ENCODE results near the gene TOP3A. TPM values are rescaled to one million over a fixed set of nuclear protein-coding genes. Genes with fewer than 3 reads are reported as not detected.
A peak's percentile ranks its signal among the peaks of the same experiment; 100 is the strongest.

Gene TOP3A
- total RNA-seq, 1 donor from 2014 or later = 10.3 TPM

DNA sequence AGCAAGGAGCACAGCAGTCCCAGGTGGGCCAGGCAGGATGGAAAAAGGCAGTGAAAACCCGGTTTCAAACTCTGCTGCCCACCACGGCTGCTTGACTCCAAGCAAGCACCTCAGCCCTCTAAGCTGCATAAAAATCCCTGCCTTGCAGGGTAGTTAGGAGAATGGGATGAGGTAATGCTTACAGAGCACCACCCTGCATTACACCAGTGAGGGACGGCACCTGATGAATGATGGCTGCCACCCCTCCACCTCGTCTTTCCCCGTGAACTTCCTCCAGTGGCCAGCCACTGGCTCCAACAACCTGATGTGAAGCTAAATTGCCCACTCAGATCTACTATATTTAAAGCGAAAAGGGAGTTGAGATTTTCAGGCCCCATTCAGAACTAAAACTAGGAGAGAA lies 33.0 kb downstream of the TOP3A start:
- intact Hi-C loops (cut with micrococcal nuclease) = no loop called here
- DNase-seq = no peak
- ATAC-seq = no peak

DNA sequence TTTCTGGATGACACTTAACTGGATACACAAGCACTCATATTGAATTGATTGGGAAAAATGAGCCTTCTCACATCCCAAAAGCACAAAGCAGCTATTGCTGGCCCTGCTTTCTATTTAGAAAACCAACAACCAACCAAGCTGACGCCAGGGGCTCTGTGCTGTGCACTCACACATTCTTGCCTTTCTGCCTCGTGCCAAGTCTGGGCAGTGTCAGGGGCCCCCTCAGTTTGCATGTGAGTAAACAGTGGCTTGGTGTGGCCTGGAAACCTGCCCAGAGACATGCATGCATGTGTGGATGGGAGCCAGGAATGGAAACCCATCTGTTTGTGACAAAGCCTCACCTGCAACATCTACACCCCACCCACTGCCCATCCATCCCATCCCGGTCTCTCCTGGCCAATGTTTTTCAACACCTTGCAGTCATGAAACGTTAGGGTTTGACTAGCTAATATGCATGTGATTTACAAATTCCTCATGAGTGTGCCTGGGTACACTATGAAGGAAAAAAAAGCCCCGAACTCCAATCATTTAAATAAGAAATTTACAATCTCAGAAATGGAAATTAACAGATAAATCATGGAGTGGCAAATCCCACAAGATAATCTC lies 33.9 kb downstream of the TOP3A start:
- peak; percentile 17 for ATAC-seq
- intact Hi-C loops (cut with micrococcal nuclease) = no loop called here
- no peak for DNase-seq

DNA sequence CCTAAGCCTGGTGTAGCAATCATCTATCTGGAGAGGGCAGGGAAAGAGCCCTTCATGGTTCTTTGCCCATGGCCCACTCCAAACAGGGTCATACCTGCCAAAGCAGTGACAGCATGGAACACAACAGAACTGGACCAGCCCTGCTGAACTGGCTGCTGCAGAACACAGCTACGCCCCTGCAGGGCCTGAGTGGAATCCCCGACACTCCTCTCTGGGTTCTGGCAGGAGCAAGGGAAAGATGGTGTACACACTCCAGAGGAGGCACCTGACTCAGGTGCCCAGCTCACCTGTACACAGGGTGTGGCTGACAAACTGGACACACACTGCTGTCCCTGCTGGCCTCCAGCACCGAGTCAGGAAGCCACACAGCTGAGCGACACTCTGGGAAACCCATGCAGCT lies 34.5 kb downstream of the TOP3A start:
- ATAC-seq (peak; percentile 11), DNase-seq (no peak)
- intact Hi-C loops (cut with micrococcal nuclease) = no loop called here

DNA sequence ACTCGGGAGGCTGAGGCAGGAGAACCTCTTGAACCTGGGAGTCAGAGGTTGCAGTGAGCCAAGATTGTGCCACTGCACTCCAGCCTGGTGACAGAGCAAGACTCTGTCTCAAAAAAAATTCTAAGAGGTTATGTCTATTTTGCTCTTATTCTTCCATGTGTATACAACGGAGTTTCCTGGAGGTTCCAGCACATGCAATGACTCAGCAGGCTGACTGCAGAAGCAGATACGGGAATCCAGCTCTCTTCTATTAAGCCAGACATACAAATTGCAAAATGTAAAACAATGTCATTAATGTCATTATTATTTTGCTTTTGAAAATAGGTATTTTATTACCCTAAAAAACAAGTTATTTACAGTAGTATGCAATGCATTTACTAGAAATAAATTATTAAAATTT lies 35.9 kb downstream of the TOP3A start:
- no peak for DNase-seq
- ATAC-seq = no peak
- intact Hi-C loops (cut with micrococcal nuclease) = no loop called here

DNA sequence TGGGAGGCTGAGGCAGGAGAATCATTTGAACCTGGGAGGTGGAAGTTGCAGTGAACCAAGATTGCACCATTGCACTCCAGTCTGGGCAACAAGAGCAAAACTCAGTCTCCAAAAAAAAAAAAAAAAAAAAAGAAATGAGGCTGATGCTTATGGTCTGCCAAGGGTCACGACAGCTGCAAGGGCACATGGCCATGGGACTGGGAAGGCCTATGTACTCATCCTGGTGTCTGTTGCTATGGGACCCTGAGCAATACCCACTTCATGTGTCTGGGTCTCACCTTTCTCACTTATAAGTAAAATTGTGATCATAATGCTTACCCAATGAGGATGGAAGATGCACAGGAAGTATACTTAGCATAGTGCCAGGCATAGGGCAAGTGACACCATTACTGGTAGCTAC lies 37.7 kb downstream of the TOP3A start:
- ATAC-seq (no peak), DNase-seq (no peak)
- intact Hi-C loops (cut with micrococcal nuclease) = no loop called here

DNA sequence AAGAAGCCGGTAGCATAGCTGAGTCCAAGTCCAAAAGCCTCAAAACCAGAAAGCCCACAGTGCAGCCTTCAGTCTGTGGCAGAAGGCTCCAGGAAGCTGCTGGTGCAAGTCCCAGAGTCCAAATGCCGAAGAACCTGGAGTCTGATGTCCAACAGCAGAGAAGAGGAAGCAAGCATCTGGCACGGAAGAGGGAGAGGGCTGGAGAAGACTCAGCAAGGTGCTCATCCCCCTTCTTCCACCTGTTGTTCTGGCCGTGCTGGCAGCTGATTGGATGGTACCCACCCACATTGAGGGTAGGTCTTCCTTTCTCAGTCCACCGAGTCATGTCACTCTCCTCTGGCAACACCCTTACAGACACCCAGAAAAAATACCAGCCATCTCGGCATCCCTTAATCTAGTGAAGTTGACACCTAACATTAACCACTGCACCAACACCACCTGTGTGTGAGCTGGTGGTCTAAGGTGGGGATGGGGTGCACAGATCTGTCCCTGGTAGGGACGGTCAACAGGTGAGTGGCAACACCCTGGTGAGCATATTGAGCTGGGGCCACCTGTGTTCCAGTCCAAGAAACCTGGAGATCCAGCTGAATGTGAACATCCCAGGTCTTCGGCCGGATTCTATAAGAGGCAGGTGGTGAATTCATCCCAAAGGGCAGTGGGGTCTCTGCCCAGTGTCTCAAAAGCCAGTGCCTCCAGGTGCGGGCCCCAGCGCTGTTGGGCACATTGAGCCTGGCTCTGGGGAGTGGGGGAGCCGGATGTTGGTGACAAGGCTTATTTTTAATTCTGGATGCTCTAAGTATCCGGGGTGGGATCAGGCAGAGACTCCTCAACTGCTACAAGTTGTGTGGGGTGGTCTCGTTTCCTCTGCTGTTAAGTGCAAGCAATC lies 44.5 kb downstream of the TOP3A start:
- DNase-seq (no peak), ATAC-seq (no peak)
- intact Hi-C loops (cut with micrococcal nuclease) = no loop called here

DNA sequence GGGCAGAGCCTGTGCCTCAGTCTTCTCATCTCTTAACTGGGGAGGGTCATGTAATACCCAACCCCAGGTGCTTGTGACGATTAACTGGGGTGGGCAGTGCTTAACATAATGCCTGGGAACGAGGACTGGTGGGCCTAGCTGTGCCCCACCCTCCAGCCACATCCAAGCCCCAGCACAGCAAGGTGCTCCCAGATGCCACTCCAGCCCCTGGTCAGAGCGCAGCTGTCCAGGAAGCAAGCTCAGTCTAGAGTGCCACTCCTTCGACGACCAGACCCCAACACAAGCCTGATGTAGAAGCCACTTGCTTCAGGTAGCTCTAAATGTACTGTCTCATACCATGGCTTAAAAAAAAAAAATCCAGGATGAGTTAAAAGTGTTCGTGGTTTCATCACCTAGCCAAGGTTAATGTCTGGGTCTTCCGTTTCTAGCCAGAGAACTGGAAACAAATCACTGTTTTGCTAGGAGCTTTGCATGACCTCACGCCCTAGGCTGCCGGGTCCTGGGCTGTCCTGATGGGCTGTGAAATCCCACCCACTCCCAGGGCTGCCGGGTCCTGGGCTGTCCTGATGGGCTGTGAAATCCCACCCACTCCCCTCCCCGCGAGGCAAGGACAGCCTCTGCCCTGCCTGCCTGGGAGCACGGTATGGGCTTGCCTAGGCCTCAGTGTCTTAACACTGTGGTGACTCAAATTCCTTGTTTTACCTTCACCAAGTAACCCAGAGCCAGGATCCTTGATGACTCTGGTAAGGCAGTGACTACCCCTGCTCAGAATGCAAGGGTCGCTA lies 46.7 kb downstream of the TOP3A start:
- DNase-seq = no peak
- peak; percentile 18 for ATAC-seq
- intact Hi-C loops (cut with micrococcal nuclease) = no loop called here

DNA sequence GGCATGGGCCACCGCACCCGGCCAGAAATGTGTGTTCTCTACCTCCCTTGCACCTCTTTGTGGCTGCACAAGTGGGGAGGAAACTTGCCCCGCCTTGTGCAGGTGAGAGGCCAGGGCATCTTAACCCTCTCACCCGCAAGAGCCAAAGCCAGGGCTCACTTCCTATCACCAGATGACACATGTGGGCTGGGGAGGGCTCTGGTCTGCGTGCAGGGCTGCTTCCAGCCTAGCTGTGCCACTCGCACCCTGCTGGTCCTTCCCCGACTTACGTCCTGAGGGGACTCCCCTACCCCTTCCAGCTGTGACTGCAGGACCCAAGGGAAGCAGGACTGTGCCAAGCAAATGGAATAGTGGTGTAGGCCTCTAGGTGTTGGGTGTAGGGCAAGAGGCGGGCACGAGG lies 47.4 kb downstream of the TOP3A start:
- intact Hi-C loops (cut with micrococcal nuclease) = no loop called here

DNA sequence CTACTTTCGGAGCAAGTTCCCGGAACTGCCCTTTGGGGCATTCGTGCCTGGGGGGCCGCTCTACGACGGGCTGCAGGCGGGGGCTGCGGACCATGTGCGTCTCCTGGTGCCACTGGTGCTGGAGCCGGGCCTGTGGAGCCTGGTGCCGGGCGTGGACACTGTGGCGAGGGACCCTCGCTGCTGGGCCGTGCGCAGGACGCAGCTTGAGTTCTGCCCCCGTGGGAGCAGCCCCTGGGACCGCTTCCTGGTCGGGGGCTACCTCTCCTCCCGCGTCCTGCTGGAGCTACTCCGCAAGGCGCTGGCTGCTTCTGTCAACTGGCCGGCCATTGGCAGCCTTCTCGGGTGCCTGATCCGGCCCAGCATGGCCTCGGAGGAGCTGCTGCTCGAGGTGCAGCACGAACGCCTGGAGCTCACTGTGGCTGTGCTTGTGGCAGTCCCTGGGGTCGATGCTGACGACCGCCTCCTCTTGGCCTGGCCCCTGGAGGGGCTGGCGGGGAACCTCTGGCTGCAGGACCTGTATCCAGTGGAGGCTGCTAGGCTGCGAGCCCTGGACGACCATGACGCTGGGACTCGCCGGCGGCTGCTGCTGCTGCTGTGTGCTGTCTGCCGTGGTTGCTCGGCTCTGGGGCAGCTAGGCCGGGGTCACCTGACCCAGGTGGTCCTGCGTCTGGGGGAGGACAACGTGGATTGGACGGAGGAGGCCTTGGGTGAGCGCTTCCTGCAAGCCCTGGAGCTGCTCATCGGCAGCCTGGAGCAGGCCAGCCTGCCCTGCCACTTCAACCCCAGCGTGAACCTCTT lies 50.7 kb downstream of the TOP3A start:
- no peak for DNase-seq
- intact Hi-C loops (cut with micrococcal nuclease) = no loop called here
- no peak for ATAC-seq

More for the DNA sequence above, 47.4 kb downstream of the TOP3A start:
- ATAC-seq (no peak), DNase-seq (no peak)

DNA sequence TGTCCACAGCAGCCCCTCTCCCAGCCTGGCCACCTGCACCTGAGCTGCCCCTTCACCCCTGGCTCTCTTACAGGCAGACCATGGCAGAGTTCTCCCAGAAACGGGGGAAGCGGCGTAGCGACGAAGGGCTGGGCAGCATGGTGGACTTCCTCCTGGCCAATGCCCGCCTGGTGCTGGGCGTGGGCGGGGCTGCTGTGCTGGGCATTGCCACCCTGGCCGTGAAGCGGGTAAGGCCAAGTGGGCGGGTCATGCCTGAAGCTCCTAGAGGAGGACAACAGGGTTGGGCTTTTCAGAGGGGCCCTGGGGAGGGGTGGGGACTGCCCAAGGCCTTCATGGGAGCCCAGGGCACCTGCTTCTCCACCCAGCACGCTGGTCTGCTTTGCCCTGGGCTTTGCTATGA lies 52.2 kb downstream of the TOP3A start:
- DNase-seq (peak; percentile 75), ATAC-seq (no peak)
- intact Hi-C loops (cut with micrococcal nuclease) = no loop called here

DNA sequence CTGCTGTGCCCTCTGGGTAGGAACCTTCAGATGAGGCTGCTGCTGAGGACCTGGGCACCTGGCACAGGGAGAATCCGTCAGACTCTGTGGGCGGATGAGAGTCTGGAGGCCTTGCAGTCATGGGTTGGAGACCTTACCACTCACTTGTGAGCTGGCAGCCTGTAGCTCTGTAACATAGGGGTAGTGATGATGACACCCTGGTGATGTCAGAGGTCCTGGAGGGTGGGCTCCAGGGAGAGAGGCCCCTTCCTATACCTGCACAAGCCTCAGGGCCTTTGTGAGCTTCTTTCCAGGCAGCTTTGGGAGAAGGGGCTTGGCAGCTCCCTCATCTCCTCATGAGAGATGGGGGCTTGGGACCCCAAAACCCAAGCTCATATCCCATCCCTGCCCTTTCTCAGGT lies 52.7 kb downstream of the TOP3A start:
- intact Hi-C loops (cut with micrococcal nuclease) = no loop called here
- no peak for DNase-seq
- ATAC-seq = no peak

DNA sequence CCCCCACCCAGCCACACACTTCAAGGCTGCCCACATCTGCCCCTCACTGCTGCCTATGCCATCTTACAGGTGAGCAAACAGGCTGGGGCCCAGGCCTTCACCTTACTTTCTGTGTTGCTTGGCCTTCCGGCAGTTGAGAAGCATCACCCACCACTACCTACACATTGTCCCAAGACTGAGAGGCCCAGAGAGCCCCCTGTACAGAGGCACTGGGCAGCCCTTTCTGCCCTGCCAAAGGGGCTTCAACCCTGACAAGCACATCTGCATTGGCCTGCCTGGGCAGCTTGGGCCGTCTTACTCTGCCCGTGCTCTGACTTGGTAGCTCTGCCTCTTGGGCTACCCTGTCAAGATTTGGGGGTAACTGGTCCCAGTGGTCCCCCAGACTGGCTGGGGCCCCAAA lies 53.1 kb downstream of the TOP3A start:
- DNase-seq (no peak), ATAC-seq (no peak)
- intact Hi-C loops (cut with micrococcal nuclease) = no loop called here

DNA sequence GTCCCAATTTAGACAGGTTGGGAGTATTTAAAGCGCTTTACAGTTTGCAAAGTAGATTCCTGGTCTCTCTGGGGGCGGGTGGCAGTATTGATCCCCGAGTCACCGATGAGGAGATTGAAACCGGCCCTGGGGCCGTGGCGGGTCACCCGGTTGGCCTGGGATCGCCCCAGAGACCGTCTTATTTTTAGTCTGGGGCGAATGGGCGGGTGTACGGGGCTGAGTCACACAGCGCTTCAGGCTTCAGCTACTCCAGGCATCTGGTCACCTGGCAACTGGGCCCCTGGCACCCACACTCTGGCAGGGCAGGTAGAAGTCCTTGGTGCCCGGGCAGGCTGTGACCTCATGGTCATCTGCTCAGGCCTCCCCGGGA lies 53.7 kb downstream of the TOP3A start:
- DNase-seq = peak; percentile 89
- peak; percentile 75 for ATAC-seq
- intact Hi-C loops (cut with micrococcal nuclease) = no loop called here

DNA sequence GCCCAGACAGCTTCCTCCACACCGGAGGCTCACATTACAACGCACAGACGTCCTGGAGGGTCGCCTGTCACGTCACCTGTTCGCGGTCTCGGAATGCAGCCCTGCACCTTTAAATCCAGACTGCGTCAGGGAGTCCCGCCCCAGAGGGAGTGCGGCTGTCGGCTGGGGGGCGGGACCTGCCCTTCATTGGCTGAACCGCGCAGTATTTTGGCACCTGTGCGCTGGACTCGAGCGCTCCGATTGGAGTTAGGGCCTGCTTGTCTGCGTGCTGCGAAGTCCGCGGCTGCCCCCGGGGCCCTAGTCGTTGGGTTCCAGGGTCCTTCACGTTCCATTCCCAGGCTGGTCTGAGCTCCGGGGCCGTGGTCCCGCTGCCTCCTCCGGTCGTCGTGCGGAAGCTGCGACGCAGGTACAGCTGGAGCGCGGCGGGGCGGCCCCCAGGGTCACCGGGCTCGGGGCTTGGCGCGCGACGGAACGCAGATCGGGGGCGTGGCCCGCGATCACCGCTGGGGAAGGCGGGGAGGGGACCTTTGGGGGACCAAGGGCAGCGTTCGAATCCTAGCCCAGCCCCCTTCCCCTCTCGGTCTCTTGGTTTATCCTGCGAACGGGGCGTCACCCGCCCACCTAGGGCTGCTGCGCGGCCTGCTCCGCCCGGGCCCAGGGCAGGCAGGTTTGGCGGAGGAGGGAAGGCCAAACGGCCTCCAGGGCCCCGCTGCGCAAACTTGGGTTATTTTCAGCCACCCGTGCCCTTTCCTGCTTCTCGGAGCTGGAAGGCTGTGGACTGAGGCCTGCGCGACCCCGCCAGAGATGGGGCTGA lies 54.3 kb downstream of the TOP3A start, which contains the start of gene MIEF2:
MIEF2 (plus strand) TSS at position 331 of the 814 bp plus-strand sequence. CDS start 2,059 bp downstream, outside the sequence.
- intact Hi-C loops (cut with micrococcal nuclease) = no loop called here
- ATAC-seq (peak; percentile 82), DNase-seq (peak; percentile 97)

DNA sequence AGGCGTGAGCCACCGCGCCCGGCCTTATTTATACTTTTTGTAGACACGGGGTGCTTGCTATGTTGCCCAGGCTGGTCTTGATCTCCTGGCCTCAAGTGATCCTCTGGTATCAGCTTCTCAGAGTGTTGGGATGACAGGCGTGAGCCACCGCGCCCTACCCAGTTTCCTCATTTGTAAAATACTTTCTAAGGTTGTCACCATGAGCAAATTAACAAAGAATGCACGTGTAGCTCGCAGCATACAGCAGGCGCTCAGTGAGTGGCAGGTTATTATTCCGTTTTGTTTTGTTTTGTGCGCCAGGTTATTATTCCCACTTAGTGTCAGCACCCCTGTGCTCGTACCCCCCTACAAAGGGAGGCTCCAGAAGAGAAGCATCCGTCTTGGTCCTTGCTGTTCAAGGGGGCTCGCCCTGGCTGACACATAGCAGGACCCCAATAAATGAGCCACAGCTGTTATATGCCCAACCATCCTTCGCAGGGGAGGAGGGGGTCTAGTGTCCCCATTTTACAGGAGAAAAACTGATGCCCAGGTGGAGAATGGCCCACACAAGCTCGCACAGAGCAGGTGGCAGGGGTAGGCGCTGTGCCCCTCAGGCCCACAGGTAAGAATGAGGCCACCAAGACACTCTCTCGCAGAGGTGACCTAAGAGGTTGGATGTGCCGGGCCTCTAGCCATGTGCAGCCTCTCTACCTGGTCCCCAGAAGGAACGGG lies 55.0 kb downstream of the TOP3A start:
- ATAC-seq (no peak), DNase-seq (no peak)
- intact Hi-C loops (cut with micrococcal nuclease) = no loop called here

DNA sequence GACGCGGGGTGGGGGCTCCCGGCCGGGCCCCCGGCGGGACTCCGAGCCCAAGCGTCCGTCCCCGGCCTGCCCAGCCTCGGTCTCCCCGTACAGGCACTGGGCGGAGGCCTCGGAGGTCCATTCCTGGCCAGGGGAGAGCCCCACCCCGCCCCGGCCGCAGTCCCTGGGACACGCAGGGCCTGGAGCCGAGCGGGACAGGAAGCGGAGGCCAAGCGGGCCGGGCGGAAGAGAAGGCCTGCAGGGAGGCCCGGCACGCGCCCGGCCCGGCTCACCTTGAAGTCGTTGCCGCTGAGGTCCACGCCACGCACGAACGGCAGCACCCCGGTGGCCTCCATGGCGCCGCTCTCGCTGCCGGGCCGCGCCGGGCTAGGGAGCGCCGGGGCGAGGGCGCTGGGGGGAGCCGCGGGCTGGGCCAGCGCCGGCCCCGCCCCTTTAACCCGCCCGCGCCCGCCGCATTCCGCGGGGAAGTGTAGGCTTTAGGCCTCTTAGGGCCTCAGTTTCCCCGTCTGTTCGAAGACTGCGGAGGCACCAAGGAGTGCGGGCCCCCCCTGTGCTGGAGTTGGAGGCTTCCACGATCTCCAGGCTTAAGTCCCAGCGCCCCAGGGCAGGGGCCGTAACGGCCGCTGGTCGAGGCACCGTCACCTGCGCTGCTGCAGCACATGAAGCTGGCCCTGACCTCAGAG lies 56.3 kb downstream of the TOP3A start, which contains the start of gene FLII:
FLII (minus strand) TSS at position 383 of the 683 bp plus-strand sequence; CDS start at position 335, 48 bp downstream.
- intact Hi-C loops (cut with micrococcal nuclease) = no loop called here
- DNase-seq = peak; percentile 81
- ATAC-seq = peak; percentile 64

DNA sequence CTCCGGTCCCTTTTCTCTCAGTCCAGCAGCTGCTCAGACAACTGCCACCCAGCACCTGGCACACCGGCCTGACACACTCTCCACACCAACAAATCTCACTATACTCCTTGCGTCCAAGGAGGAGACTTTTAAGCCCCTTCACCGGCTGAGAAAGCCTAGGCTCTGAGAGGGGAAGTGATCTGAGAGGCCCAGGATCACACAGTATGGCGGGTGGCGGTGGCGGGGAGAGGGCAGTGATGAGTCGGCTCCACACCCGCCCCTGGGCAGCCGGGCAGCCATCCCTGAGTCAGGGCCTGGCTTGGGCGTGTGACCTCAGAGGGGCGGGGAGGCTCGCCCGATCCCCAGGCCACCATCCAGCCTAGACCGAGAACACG lies 56.8 kb downstream of the TOP3A start:
- DNase-seq (peak; percentile 86), ATAC-seq (peak; percentile 63)
- intact Hi-C loops (cut with micrococcal nuclease) = no loop called here

All from left ventricle myocardium superior (tissue), 1 donor.